Upper lobe of left lung (tissue), 4 donors: Measurements from ENCODE around the gene MGAT4B.

Source experiments
- CTCF ChIP-seq, 6 experiments: fragments of 450-650 bp in 4 of 6; fragments of 200-600 bp in 2 of 6; sonication (generic) in 2 of 6; IDR thresholded peaks; one replicate each; pipeline ENCODE4 v1.5.1; 2016 to 2019; ENCODE audit warnings: antibody characterized with exemption in 6 of 6
- POLR2A ChIP-seq, 4 donors: fragments of 450-650 bp; IDR thresholded peaks; one replicate each; pipeline ENCODE4 v1.5.1; 2016 to 2017; ENCODE audit warnings: antibody characterized with exemption in 4 of 4, mild to moderate bottlenecking in 2 of 4

GRCh38 chr5:179821298-179822058, 14.8 kb upstream of the MGAT4B start:
- TF ChIP-seq CTCF (IDR thresholded peaks at IDR 0.05) (peak in 2 of 6 experiments; percentile 30 to 47), POLR2A (IDR thresholded peaks at IDR 0.05) (peak in 3 of 4 donors; percentile 78 to 93 (median 88))
